GM12891 (cell line): ENCODE results near the gene GYS1.
"Not testable (repeated sequence)": the region's sequence is repeated elsewhere in the genome, so short reads cannot be mapped to it uniquely, and the experiment has no call there.

ENCODE experiments used
- POLR2AphosphoS5 ChIP-seq: IDR thresholded peaks from 2 replicates; pipeline ENCODE4 v1.6.1; 2011; ENCODE audit warnings: low read depth, low read length, control low read depth
- POU2F2 ChIP-seq: IDR thresholded peaks from 2 replicates; pipeline ENCODE4 v1.6.1; 2011; ENCODE audit warnings: low read depth, mild to moderate bottlenecking, control low read depth, low read length, moderate library complexity

DNA sequence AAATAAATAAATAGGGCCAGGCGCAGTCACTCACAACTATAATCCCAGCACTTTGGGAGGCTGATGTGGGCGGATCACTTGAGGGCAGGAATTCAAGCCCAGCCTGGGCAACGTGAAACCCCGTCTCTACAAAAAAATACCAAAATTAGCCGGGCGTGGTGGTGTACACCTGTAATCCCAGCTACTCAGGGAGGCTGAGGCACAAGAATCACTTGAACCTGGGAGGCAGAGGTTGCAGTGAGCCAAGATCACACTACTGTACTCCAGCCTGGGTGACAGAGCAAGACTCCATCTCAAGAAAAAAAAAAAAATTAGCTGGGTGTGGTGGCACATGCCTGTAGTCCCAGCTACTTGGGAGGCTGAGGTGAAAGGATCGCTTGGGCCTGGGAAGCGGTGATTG lies 67.2 kb downstream of the GYS1 start:
- TF ChIP-seq POU2F2, POLR2AphosphoS5: not testable (repeated sequence)
